Activated CD8-positive, alpha-beta memory T cell treated with anti-CD3 and anti-CD28 coated beads for 36 hours (primary cell): ENCODE results near the gene ROBO4. TPM values are rescaled to one million over a fixed set of nuclear protein-coding genes. Genes with fewer than 3 reads are reported as not detected.

Experiments
- CTCF ChIA-PET: fragments of 350-600 bp; sonication (Branson Sonifier 250); formaldehyde crosslinking; loops from one replicate; lab custom pipeline; 2021; ENCODE audit warnings: antibody characterized with exemption; lab: Charles Lee
- POLR2A ChIA-PET: fragments of 350-600 bp; sonication (Branson Sonifier 250); formaldehyde crosslinking; loops from one replicate; lab custom pipeline; 2021; ENCODE audit warnings: antibody characterized with exemption; lab: Charles Lee
- total RNA-seq, 2 experiments: library from RNA; stranded (reverse); gene quantifications; one replicate each; pipeline ENCODE4 v1.2.3, GENCODE V29; 2021

ROBO4 gene
- total RNA-seq, 2 experiments from 2014 or later = not detected

GRCh38 chr11:124920870-124921609, 23.4 kb upstream of the ROBO4 start:
- POLR2A ChIA-PET = interaction anchor here (0.5 to 1.0 kb wide), 3 partner anchors 32 to 313 kb away, joined by 3 to 7 read pairs (median 5); no protein-coding TSS in a partner anchor

GRCh38 chr11:124920356-124920755, 22.7 kb upstream of the ROBO4 start:
- POLR2A ChIA-PET = interaction anchor here (0.5 to 1.0 kb wide), 3 partner anchors 33 to 312 kb away, joined by 3 to 7 read pairs (median 5); no protein-coding TSS in a partner anchor
- CTCF ChIA-PET = no interaction called here

More at GRCh38 chr11:124920870-124921609, 23.4 kb upstream of the ROBO4 start:
- CTCF ChIA-PET = interaction anchor here (1.4 kb wide), 1 partner anchor 21 kb away, joined by 3 read pairs; no protein-coding TSS in a partner anchor

GRCh38 chr11:124919898-124920297, 22.2 kb upstream of the ROBO4 start:
- ChIA-PET CTCF (no interaction called here), POLR2A (interaction anchor here (1.0 kb wide), 1 partner anchor 33 kb away, joined by 5 read pairs; no protein-coding TSS in a partner anchor)

- POLR2A ChIA-PET = no interaction called here
- CTCF ChIA-PET = no interaction called here
These were observed 21.3 kb upstream of the ROBO4 start, which contains the start of gene HEPN1 for GRCh38 chr11:124918950-124919349. Gene HEPN1 (plus strand): TSS chr11:124919250.

- CTCF ChIA-PET = no interaction called here
- POLR2A ChIA-PET = no interaction called here
These were observed 19.5 kb upstream of the ROBO4 start for GRCh38 chr11:124917115-124917637.

- CTCF ChIA-PET = no interaction called here
- POLR2A ChIA-PET = no interaction called here
These were observed 18.7 kb upstream of the ROBO4 start for GRCh38 chr11:124916370-124916710.

GRCh38 chr11:124915541-124916369, 18.1 kb upstream of the ROBO4 start:
- ChIA-PET POLR2A (no interaction called here), CTCF (no interaction called here)

GRCh38 chr11:124902616-124903015, 5.0 kb upstream of the ROBO4 start:
- ChIA-PET POLR2A (no interaction called here), CTCF (no interaction called here)

GRCh38 chr11:124900464-124900863, 2.8 kb upstream of the ROBO4 start:
- CTCF ChIA-PET = no interaction called here

GRCh38 chr11:124899383-124900145, 1.9 kb upstream of the ROBO4 start:
- ChIA-PET CTCF (no interaction called here), POLR2A (interaction anchor here (1.0 kb wide), 1 partner anchor 54 kb away, joined by 3 read pairs; no protein-coding TSS in a partner anchor)

More at GRCh38 chr11:124900464-124900863, 2.8 kb upstream of the ROBO4 start:
- POLR2A ChIA-PET = no interaction called here

- ChIA-PET CTCF (interaction anchor here (0.6 kb wide), 1 partner anchor 62 kb away, joined by 4 read pairs; no protein-coding TSS in a partner anchor), POLR2A (interaction anchor here (1.0 kb wide), 1 partner anchor 55 kb away, joined by 3 read pairs; no protein-coding TSS in a partner anchor)
These were observed 1.0 kb upstream of the ROBO4 start for GRCh38 chr11:124898711-124899110.

GRCh38 chr11:124898263-124898680, 607 bp upstream of the ROBO4 start:
- CTCF ChIA-PET = interaction anchor here (0.6 kb wide), 1 partner anchor 62 kb away, joined by 4 read pairs; no protein-coding TSS in a partner anchor

GRCh38 chr11:124896821-124897391, 759 bp downstream of the ROBO4 start:
- CTCF ChIA-PET = interaction anchor here (0.6 kb wide), 1 partner anchor 218 kb away, joined by 3 read pairs; no protein-coding TSS in a partner anchor
- POLR2A ChIA-PET = no interaction called here

More at GRCh38 chr11:124898263-124898680, 607 bp upstream of the ROBO4 start:
- POLR2A ChIA-PET = interaction anchor here (1.0 kb wide), 1 partner anchor 55 kb away, joined by 3 read pairs; no protein-coding TSS in a partner anchor

GRCh38 chr11:124896071-124896750, 1.5 kb downstream of the ROBO4 start:
- POLR2A ChIA-PET = no interaction called here
- CTCF ChIA-PET = interaction anchor here (0.6 kb wide), 1 partner anchor 219 kb away, joined by 3 read pairs; no protein-coding TSS in a partner anchor

GRCh38 chr11:124895471-124895971, 2.1 kb downstream of the ROBO4 start:
- ChIA-PET POLR2A (no interaction called here), CTCF (no interaction called here)

- ChIA-PET CTCF (no interaction called here), POLR2A (no interaction called here)
These were observed 2.8 kb downstream of the ROBO4 start for GRCh38 chr11:124894606-124895430.
